Bronchial epithelial cell (primary cell): ENCODE data around the gene SCNN1A. TPM values are rescaled to one million over a fixed set of nuclear protein-coding genes. Genes with fewer than 3 reads are reported as not detected.

ENCODE experiments used
- DNase-seq: peaks from one replicate; pipeline ENCODE4 v3.0.0-alpha.2; 2010; ENCODE audit warnings: low read depth
- FAIRE-seq: peaks from 2 replicates; lab custom pipeline; 2011; peaks lifted over from hg19 to GRCh38; lab: Jason Lieb, UNC
- H3K27me3 ChIP-seq: 2 replicates; pipeline ENCODE4 v1.5.1; 2011; ENCODE audit warnings: low read length; ENCODE audit not compliant: control insufficient read depth, insufficient read depth
- H3K36me3 ChIP-seq: 2 replicates; pipeline ENCODE4 v1.5.1; 2011; ENCODE audit warnings: low read length; ENCODE audit not compliant: control insufficient read depth, insufficient read depth
- H3K4me3 ChIP-seq: 2 replicates; pipeline ENCODE4 v1.5.1; 2011; ENCODE audit warnings: mild to moderate bottlenecking, low read depth, low read length, control low read depth
- total RNA-seq: library from RNA; depleted of rRNA; stranded (reverse); fragments of >200 nt; gene quantifications from 2 replicates; pipeline ENCODE4 v1.2.1, GENCODE V29; 2014
- TF ChIP-seq, protein P1 (sequence below): IDR thresholded peaks from 2 replicates; pipeline ENCODE4 v1.5.1; 2011; ENCODE audit warnings: mild to moderate bottlenecking, moderate library complexity, low read length, control low read depth, inconsistent platforms; ENCODE audit not compliant: insufficient read depth, severe bottlenecking

Gene SCNN1A
- total RNA-seq, 1 donor from 2014 or later: 57.7 TPM

DNA sequence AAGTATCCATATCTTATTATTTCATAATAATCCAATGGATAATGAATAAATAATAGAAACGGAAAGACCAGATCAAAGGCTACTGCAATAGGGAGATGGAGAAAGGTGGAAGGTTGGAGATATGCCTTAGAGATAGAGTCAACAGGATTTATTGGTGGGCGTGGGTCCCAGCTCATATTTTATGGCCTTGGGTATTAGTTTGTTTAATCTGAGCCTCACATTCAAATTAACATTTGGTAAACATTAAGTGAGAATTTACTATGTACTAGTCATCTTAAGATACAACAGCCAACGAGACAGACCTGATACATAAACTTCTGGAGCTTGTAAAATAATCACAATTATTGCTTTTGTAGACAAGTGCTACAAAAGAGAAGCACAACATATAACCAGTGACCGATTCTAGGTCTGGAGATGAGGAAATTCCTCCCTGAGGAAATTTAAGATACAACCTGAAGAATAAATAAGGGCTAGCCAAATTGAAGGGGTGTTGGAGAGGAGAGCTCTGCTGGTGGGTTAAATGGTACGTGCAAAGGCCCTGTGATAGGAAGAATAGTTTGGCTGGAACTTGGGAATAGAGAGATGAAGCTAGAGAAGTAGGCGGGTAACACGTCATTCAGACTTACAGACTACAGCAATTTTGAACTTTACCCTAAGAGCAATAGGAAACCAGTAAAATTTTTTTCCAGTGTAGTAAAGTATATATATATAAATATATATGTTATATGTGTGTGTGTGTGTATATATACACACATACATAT, 24.7 kb upstream of the SCNN1A start:
- no peak for DNase-seq
- no peaks in the 10 kb centered on the region for H3K27me3 ChIP-seq
- no peaks in the 10 kb centered on the region for H3K36me3 ChIP-seq
- FAIRE-seq: no peak
- no peak overlapping the region for H3K4me3 ChIP-seq
- TF ChIP-seq, protein P1, sequence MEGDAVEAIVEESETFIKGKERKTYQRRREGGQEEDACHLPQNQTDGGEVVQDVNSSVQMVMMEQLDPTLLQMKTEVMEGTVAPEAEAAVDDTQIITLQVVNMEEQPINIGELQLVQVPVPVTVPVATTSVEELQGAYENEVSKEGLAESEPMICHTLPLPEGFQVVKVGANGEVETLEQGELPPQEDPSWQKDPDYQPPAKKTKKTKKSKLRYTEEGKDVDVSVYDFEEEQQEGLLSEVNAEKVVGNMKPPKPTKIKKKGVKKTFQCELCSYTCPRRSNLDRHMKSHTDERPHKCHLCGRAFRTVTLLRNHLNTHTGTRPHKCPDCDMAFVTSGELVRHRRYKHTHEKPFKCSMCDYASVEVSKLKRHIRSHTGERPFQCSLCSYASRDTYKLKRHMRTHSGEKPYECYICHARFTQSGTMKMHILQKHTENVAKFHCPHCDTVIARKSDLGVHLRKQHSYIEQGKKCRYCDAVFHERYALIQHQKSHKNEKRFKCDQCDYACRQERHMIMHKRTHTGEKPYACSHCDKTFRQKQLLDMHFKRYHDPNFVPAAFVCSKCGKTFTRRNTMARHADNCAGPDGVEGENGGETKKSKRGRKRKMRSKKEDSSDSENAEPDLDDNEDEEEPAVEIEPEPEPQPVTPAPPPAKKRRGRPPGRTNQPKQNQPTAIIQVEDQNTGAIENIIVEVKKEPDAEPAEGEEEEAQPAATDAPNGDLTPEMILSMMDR: no peak

DNA sequence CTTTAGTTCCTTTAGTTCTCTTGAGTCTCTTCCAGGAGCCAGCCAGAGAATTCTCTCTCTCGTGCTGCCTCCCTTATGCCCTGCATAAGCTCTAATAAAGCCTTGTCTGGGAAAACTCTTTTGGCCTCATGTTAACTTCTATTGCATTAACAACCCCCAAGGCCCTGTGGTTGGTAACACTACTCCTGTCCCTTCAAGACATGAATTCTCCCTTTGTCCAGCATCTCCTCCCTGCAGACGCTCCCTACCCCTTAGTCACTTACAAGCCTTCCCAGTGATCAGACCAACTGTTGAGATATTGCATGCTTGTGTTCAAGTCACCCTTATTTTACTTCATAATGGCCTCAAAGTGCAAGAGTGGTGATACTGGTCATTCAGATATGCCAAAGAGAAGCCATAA, 20.7 kb upstream of the SCNN1A start:
- Histone ChIP-seq H3K36me3 (peaks cover 1% of the 10 kb centered on the region), H3K4me3 (no peak overlapping the region), H3K27me3 (no peaks in the 10 kb centered on the region)
- DNase-seq: no peak
- no peak for FAIRE-seq
- TF ChIP-seq, protein P1: no peak

DNA sequence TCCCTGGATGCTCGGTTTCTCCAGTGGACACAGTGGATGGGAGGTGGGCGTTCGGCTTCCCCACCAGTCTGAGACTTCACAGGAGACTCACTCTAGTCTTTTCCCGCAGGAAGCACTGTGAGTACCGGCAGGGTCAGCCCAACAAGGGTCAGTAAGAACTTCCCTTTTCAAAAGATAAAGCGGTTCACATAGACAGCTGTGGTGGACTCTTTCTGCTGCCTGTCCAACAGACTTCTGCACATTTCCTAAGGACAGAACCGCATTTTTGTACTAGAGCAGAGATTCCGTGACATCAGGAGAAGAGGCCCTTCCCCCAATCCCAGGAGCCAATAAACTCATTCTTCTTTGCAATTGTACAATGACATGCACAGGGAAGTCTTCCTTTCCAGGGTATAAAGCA, 19.0 kb upstream of the SCNN1A start:
- Histone ChIP-seq H3K36me3 (peaks cover 10% of the 10 kb centered on the region), H3K4me3 (no peak overlapping the region), H3K27me3 (no peaks in the 10 kb centered on the region)
- TF ChIP-seq, protein P1: no peak
- no peak for FAIRE-seq
- no peak for DNase-seq

DNA sequence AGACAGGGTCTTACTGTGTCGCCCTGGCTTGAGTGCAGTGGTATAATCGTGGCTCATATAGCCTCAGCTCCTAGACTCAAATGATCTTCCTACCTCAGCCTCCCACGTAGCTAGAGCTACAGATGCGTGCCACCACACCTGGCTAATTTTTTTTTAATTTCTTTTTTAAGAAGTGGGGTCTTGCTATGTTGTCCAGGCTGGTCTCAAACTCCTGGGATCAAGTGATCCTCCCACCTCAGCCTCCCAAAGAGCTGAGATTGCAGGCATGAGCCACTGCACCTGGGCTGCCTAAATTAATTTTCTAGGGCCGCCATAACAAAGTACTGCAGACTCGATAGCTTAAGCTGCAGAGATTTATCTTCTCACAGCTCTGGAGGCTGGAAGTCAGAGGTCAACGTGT, 17.7 kb upstream of the SCNN1A start:
- FAIRE-seq: no peak
- TF ChIP-seq, protein P1: no peak
- H3K4me3 ChIP-seq: no peak overlapping the region
- H3K36me3 ChIP-seq: peaks cover 19% of the 10 kb centered on the region
- DNase-seq: no peak
- no peaks in the 10 kb centered on the region for H3K27me3 ChIP-seq

DNA sequence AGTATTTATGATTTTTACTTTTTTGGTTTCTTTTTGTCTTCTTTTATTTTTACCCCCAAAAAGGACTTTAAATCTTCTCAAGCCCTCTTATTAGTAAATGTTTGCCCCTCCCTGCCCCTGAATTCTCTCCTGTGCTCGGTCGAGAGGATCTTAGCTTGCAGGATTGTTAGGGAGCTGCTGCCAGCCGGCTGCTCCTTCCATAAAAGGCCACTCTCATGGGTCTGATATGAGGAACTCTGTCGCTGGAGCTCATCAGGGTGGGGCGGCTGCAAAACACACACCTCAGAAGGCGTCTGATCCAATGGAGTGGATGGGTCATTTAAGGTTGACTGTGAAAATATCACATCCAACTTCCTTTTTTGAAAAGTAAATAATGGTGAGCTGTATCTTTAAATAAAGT, 17.1 kb upstream of the SCNN1A start:
- DNase-seq: no peak
- Histone ChIP-seq H3K36me3 (peaks cover 22% of the 10 kb centered on the region), H3K4me3 (no peak overlapping the region), H3K27me3 (no peaks in the 10 kb centered on the region)
- TF ChIP-seq, protein P1: no peak
- FAIRE-seq: no peak

DNA sequence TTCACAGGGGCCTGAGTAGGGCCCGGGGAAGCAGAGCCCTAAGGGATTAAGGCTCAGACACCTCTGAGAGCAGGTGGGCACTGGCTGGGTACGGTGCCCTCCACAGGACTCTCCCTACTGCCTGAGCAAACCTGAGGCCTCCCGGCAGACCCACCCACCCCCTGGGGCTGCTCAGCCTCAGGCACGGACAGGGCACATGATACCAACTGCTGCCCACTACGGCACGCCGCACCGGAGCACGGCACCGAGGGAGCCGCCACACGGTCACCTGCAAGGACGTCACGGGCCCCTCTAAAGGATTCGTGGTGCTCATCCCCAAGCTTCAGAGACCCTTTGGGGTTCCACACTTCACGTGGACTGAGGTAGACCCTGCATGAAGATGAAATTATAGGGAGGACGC, 15.7 kb upstream of the SCNN1A start:
- no peak overlapping the region for H3K4me3 ChIP-seq
- no peak for FAIRE-seq
- no peak for DNase-seq
- no peaks in the 10 kb centered on the region for H3K27me3 ChIP-seq
- H3K36me3 ChIP-seq: peaks cover 28% of the 10 kb centered on the region
- TF ChIP-seq, protein P1: no peak
